OCI-LY3 (cell line): ENCODE results near the gene ASB8.

Experiments used
- H2AFZ ChIP-seq: fragments of 200-600, 300-600 bp; shearing (Covaris generic); 2 replicates; pipeline ENCODE4 v1.6.0; 2014; ENCODE audit warnings: antibody characterized with exemption, low read depth, low read length
- H3K27ac ChIP-seq: fragments of 200-600, 300-600 bp; sonication (generic); 2 replicates; pipeline ENCODE4 v1.5.1; 2014; ENCODE audit warnings: mild to moderate bottlenecking, low read length, moderate library complexity, mixed read lengths
- H3K27me3 ChIP-seq: fragments of 200-600, 300-600 bp; sonication (generic); 2 replicates; pipeline ENCODE4 v1.6.1; 2014; ENCODE audit warnings: low read depth, low read length, mixed read lengths
- H3K36me3 ChIP-seq: fragments of 200-600, 300-600 bp; sonication (generic); replicated peaks from 2 replicates; pipeline ENCODE3; 2014; ENCODE audit warnings: low read depth, low read length, mixed read lengths
- H3K4me1 ChIP-seq: fragments of 300-600, 200-600 bp; sonication (generic); 2 replicates; pipeline ENCODE4 v1.6.1; 2014; ENCODE audit warnings: low read length, mixed read lengths
- H3K4me2 ChIP-seq: fragments of 200-600, 300-600 bp; sonication (generic); 2 replicates; pipeline ENCODE4 v1.6.1; 2014; ENCODE audit warnings: low read length, mixed read lengths
- H3K4me3 ChIP-seq: fragments of 300-600, 200-600 bp; sonication (generic); 2 replicates; pipeline ENCODE4 v1.5.1; 2014; ENCODE audit warnings: antibody characterized with exemption, mild to moderate bottlenecking, low read length, moderate library complexity
- H3K79me2 ChIP-seq: fragments of 300-600, 200-600 bp; shearing (Covaris generic); 2 replicates; pipeline ENCODE4 v1.6.1; 2014; ENCODE audit warnings: mild to moderate bottlenecking, low read length, mixed read lengths
- H3K9ac ChIP-seq: fragments of 300-600, 200-600 bp; shearing (Covaris generic); 2 replicates; pipeline ENCODE4 v1.6.0; 2014; ENCODE audit warnings: mild to moderate bottlenecking, low read length, moderate library complexity
- H3K9me3 ChIP-seq: fragments of 200-600, 300-600 bp; shearing (Covaris generic); 2 replicates; pipeline ENCODE4 v1.6.1; 2014; ENCODE audit warnings: low read length, mixed read lengths; ENCODE audit not compliant: insufficient read depth
- H4K20me1 ChIP-seq: fragments of 200-600, 300-600 bp; sonication (generic); 2 replicates; pipeline ENCODE4 v1.6.1; 2016; ENCODE audit warnings: low read length, mixed read lengths; ENCODE audit not compliant: insufficient read depth
- CTCF ChIP-seq: fragments of 200-600, 300-600 bp; sonication (generic); IDR thresholded peaks from 2 replicates; pipeline ENCODE4 v1.5.1; 2014; ENCODE audit warnings: antibody characterized with exemption, low read length, low read depth
- EZH2phosphoT487 ChIP-seq: fragments of 200-600 bp; shearing (Covaris generic); IDR thresholded peaks from 2 replicates; pipeline ENCODE4 v1.6.1; 2018; ENCODE audit warnings: antibody characterized with exemption, mixed run types, low read depth

Gene ASB8

GRCh38 chr12:48185181-48185919, 28.0 kb upstream of the ASB8 start:
- Histone ChIP-seq H4K20me1 (no peaks in the 10 kb centered on the region), H3K79me2 (no peaks in the 10 kb centered on the region), H3K9ac (no peak overlapping the region), H3K4me1 (peaks cover 26% of the 10 kb centered on the region), H3K9me3 (no peaks in the 10 kb centered on the region), H3K4me3 (peak overlapping the region; percentile 29; the same call in 1 of the 2 replicates), H3K36me3 (no peaks in the 10 kb centered on the region), H3K27me3 (peaks cover 16% of the 10 kb centered on the region), H3K27ac (no peak overlapping the region), H2AFZ (peak overlapping the region; percentile 52; the same call in 1 of the 2 replicates), H3K4me2 (peak overlapping the region; percentile 47)
- TF ChIP-seq EZH2phosphoT487 (no peak), CTCF (no peak)

- Histone ChIP-seq H3K9me3 (no peaks in the 10 kb centered on the region), H3K4me3 (no peak overlapping the region), H4K20me1 (no peaks in the 10 kb centered on the region), H3K79me2 (no peaks in the 10 kb centered on the region), H2AFZ (no peak overlapping the region), H3K36me3 (no peaks in the 10 kb centered on the region), H3K27me3 (peaks cover 16% of the 10 kb centered on the region), H3K27ac (no peak overlapping the region), H3K9ac (no peak overlapping the region), H3K4me1 (peaks cover 22% of the 10 kb centered on the region), H3K4me2 (no peak overlapping the region)
- TF ChIP-seq EZH2phosphoT487 (no peak), CTCF (no peak)
Observed at GRCh38 chr12:48184549-48184922, 27.2 kb upstream of the ASB8 start.

- H3K79me2 ChIP-seq, result no peaks in the 10 kb centered on the region
- no peaks in the 10 kb centered on the region for H4K20me1 ChIP-seq
- H3K9ac ChIP-seq, result no peak overlapping the region
- H3K9me3 ChIP-seq, result no peaks in the 10 kb centered on the region
- no peaks in the 10 kb centered on the region for H3K36me3 ChIP-seq
- H3K27ac ChIP-seq, result no peak overlapping the region
- H3K4me2 ChIP-seq, result peak overlapping the region; percentile 87
- peak overlapping the region; percentile 93 for H3K4me3 ChIP-seq
- no peak overlapping the region for H2AFZ ChIP-seq
- TF ChIP-seq EZH2phosphoT487 (no peak), CTCF (no peak)
- peaks cover 22% of the 10 kb centered on the region for H3K4me1 ChIP-seq
- peaks cover 16% of the 10 kb centered on the region for H3K27me3 ChIP-seq
Observed at GRCh38 chr12:48183876-48184548, 26.7 kb upstream of the ASB8 start.

- H3K79me2 ChIP-seq, result no peaks in the 10 kb centered on the region
- H3K27ac ChIP-seq, result no peak within 1 kb of the TSS
- peaks cover 16% of the 10 kb centered on the region for H3K27me3 ChIP-seq
- no peaks in the 10 kb centered on the region for H3K36me3 ChIP-seq
- no peaks in the 10 kb centered on the region for H4K20me1 ChIP-seq
- peak within 1 kb of the TSS; percentile 35 for H3K9ac ChIP-seq
- H2AFZ ChIP-seq, result peak within 1 kb of the TSS; percentile 97
- H3K4me2 ChIP-seq, result peak within 1 kb of the TSS; percentile 87
- H3K9me3 ChIP-seq, result no peaks in the 10 kb centered on the region
- peak within 1 kb of the TSS; percentile 93 for H3K4me3 ChIP-seq
- TF ChIP-seq CTCF, result peak; percentile 57
- TF ChIP-seq EZH2phosphoT487, result no peak
- peaks cover 22% of the 10 kb centered on the region for H3K4me1 ChIP-seq
Observed at GRCh38 chr12:48183091-48183875, 26.0 kb upstream of the ASB8 start, which contains the start of gene CCDC184. Gene CCDC184 (plus strand): TSS chr12:48183644. CDS start chr12:48184123, 479 bp downstream.
